HL-60 (cell line): Measurements from ENCODE around the gene FBXW7.

Experiments used
- POLR2AphosphoS5 ChIP-seq: IDR thresholded peaks from 2 replicates; pipeline ENCODE4 v1.6.1; 2012; ENCODE audit warnings: low read depth
- TF ChIP-seq, protein P1 (sequence below): IDR thresholded peaks from one replicate; pipeline ENCODE4 v1.5.1; 2011; ENCODE audit warnings: low read length, control low read depth, inconsistent platforms; ENCODE audit not compliant: insufficient read depth

DNA sequence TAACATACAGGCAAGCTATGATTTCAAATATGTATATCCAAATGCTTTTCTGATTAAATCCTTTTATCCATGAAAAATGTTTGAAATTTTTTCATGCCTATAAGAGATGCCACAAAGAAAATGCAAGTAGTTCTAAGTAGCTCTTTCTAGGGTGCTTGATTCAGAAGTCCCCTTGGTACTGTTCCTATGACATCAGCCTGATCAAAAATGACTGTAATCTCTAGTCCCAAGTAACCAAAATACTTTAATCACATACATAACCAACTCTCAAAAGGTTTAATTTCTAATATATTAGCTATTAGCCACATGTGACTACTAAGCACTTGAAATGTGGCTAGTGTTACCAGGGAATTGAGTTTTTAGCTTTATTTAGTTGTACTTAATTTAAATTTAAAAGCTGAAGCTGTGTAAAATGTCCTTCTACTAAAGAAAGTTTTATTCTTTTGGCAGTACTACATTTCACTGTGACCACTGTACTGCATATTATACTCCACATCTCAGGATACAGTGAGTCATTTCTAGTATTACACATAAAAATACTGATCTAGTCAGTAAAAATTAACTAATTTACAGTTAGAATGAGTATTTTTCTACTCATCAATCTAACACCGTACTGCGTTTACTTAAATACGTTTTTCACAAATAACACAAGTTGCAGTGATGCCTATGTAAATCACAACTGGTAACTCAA, 33.9 kb downstream of the FBXW7 start:
- TF ChIP-seq, protein P1, sequence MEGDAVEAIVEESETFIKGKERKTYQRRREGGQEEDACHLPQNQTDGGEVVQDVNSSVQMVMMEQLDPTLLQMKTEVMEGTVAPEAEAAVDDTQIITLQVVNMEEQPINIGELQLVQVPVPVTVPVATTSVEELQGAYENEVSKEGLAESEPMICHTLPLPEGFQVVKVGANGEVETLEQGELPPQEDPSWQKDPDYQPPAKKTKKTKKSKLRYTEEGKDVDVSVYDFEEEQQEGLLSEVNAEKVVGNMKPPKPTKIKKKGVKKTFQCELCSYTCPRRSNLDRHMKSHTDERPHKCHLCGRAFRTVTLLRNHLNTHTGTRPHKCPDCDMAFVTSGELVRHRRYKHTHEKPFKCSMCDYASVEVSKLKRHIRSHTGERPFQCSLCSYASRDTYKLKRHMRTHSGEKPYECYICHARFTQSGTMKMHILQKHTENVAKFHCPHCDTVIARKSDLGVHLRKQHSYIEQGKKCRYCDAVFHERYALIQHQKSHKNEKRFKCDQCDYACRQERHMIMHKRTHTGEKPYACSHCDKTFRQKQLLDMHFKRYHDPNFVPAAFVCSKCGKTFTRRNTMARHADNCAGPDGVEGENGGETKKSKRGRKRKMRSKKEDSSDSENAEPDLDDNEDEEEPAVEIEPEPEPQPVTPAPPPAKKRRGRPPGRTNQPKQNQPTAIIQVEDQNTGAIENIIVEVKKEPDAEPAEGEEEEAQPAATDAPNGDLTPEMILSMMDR: no peak
- TF ChIP-seq POLR2AphosphoS5: no peak
